IgD-negative memory B cell (primary cell): Measurements from ENCODE around the gene DAW1. TPM values are rescaled to one million over a fixed set of nuclear protein-coding genes. Genes with fewer than 3 reads are reported as not detected.

ENCODE experiments used
- H3K27ac Mint-ChIP-seq, 3 donors: one replicate each; pipeline ENCODE4 v1.8.0; 2020 to 2022; ENCODE audit warnings: mild to moderate bottlenecking in 3 of 3, mixed read lengths in 3 of 3, moderate library complexity in 1 of 3
- H3K27me3 Mint-ChIP-seq: one replicate; pipeline ENCODE4 v1.8.0; 2021; ENCODE audit warnings: mixed read lengths
- H3K36me3 Mint-ChIP-seq: one replicate; pipeline ENCODE4 v1.8.0; 2020; ENCODE audit warnings: mild to moderate bottlenecking, mixed read lengths
- H3K4me1 Mint-ChIP-seq, 3 donors: one replicate each; pipeline ENCODE4 v1.8.0; 2020 to 2022; ENCODE audit warnings: mixed read lengths in 3 of 3, mild to moderate bottlenecking in 1 of 3
- H3K4me3 Mint-ChIP-seq, 4 donors: one replicate each; pipeline ENCODE4 v1.8.0; 2020 to 2022; ENCODE audit warnings: mild to moderate bottlenecking in 4 of 4, mixed read lengths in 4 of 4, moderate library complexity in 3 of 4
- H3K9me3 Mint-ChIP-seq, 3 donors: one replicate each; pipeline ENCODE4 v1.8.0; 2020 to 2021; ENCODE audit warnings: mixed read lengths in 3 of 3, mild to moderate bottlenecking in 1 of 3
- polyA plus RNA-seq: library from polyadenylated mRNA; unstranded; fragments of 300-500 nt; fragmentation: Illumina TruSeq; gene quantifications from one replicate; pipeline ENCODE4 v1.2.3, GENCODE V29; 2021

Gene DAW1
- polyA plus RNA-seq, 1 donor from 2014 or later: not detected

GRCh38 chr2:227849906-227850305 is 21.5 kb upstream of the DAW1 start:
- Mint-ChIP-seq H3K4me3 (no peak overlapping the region), H3K27ac (no peak overlapping the region)

GRCh38 chr2:227853204-227853629 is 18.2 kb upstream of the DAW1 start:
- H3K4me3 Mint-ChIP-seq: no peak overlapping the region
- H3K27me3 Mint-ChIP-seq: peaks cover 12% of the 10 kb centered on the region
- no peaks in the 10 kb centered on the region for H3K36me3 Mint-ChIP-seq
- peaks cover 0 to 2% (median 0%) of the 10 kb centered on the region in 3 donors for H3K4me1 Mint-ChIP-seq
- no peak overlapping the region for H3K27ac Mint-ChIP-seq
- H3K9me3 Mint-ChIP-seq: peaks cover 0 to 2% (median 0%) of the 10 kb centered on the region in 3 donors

More at GRCh38 chr2:227849906-227850305, 21.5 kb upstream of the DAW1 start:
- H3K36me3 Mint-ChIP-seq: no peaks in the 10 kb centered on the region
- peaks cover 0 to 3% (median 0%) of the 10 kb centered on the region in 3 donors for H3K9me3 Mint-ChIP-seq
- peaks cover 0 to 4% (median 4%) of the 10 kb centered on the region in 3 donors for H3K4me1 Mint-ChIP-seq
- peaks cover 5% of the 10 kb centered on the region for H3K27me3 Mint-ChIP-seq

GRCh38 chr2:227853765-227854271 is 17.6 kb upstream of the DAW1 start:
- Mint-ChIP-seq H3K4me1 (no peaks in the 10 kb centered on the region), H3K9me3 (peaks cover 0 to 2% (median 0%) of the 10 kb centered on the region in 3 donors), H3K27me3 (peaks cover 12% of the 10 kb centered on the region), H3K36me3 (no peaks in the 10 kb centered on the region), H3K27ac (no peak overlapping the region), H3K4me3 (no peak overlapping the region)

- no peak overlapping the region for H3K27ac Mint-ChIP-seq
- no peaks in the 10 kb centered on the region for H3K4me1 Mint-ChIP-seq
- no peak overlapping the region for H3K4me3 Mint-ChIP-seq
- peaks cover 0 to 2% (median 0%) of the 10 kb centered on the region in 3 donors for H3K9me3 Mint-ChIP-seq
- H3K27me3 Mint-ChIP-seq: peaks cover 12% of the 10 kb centered on the region
- no peaks in the 10 kb centered on the region for H3K36me3 Mint-ChIP-seq
Measured at GRCh38 chr2:227855440-227855839, 16.0 kb upstream of the DAW1 start.

- Mint-ChIP-seq H3K9me3 (peaks cover 0 to 2% (median 0%) of the 10 kb centered on the region in 3 donors), H3K27me3 (peaks cover 12% of the 10 kb centered on the region), H3K4me1 (no peaks in the 10 kb centered on the region), H3K4me3 (no peak overlapping the region), H3K27ac (no peak overlapping the region), H3K36me3 (no peaks in the 10 kb centered on the region)
Measured at GRCh38 chr2:227856697-227857096, 14.7 kb upstream of the DAW1 start.

- H3K27ac Mint-ChIP-seq: no peak overlapping the region
- no peaks in the 10 kb centered on the region for H3K9me3 Mint-ChIP-seq
- no peak overlapping the region for H3K4me3 Mint-ChIP-seq
- no peaks in the 10 kb centered on the region for H3K4me1 Mint-ChIP-seq
- no peaks in the 10 kb centered on the region for H3K36me3 Mint-ChIP-seq
- peaks cover 6% of the 10 kb centered on the region for H3K27me3 Mint-ChIP-seq
Measured at GRCh38 chr2:227860221-227860641, 11.2 kb upstream of the DAW1 start.

- no peak overlapping the region for H3K4me3 Mint-ChIP-seq
- no peaks in the 10 kb centered on the region for H3K9me3 Mint-ChIP-seq
- H3K36me3 Mint-ChIP-seq: no peaks in the 10 kb centered on the region
- peaks cover 6% of the 10 kb centered on the region for H3K27me3 Mint-ChIP-seq
- H3K4me1 Mint-ChIP-seq: no peaks in the 10 kb centered on the region
- no peak overlapping the region for H3K27ac Mint-ChIP-seq
Measured at GRCh38 chr2:227861011-227861410, 10.4 kb upstream of the DAW1 start.

- Mint-ChIP-seq H3K27ac (no peak overlapping the region), H3K4me1 (no peaks in the 10 kb centered on the region), H3K4me3 (no peak overlapping the region), H3K36me3 (no peaks in the 10 kb centered on the region), H3K9me3 (no peaks in the 10 kb centered on the region), H3K27me3 (no peaks in the 10 kb centered on the region)
Measured at GRCh38 chr2:227862227-227862740, 9.1 kb upstream of the DAW1 start.

- H3K27me3 Mint-ChIP-seq: no peaks in the 10 kb centered on the region
- H3K36me3 Mint-ChIP-seq: no peaks in the 10 kb centered on the region
- H3K4me1 Mint-ChIP-seq: no peaks in the 10 kb centered on the region
- H3K9me3 Mint-ChIP-seq: no peaks in the 10 kb centered on the region
- H3K27ac Mint-ChIP-seq: no peak overlapping the region
- H3K4me3 Mint-ChIP-seq: no peak overlapping the region
Measured at GRCh38 chr2:227862741-227863588, 8.5 kb upstream of the DAW1 start.

GRCh38 chr2:227864161-227864756 is 7.2 kb upstream of the DAW1 start:
- Mint-ChIP-seq H3K9me3 (no peaks in the 10 kb centered on the region), H3K27me3 (peaks cover 2% of the 10 kb centered on the region), H3K36me3 (no peaks in the 10 kb centered on the region), H3K27ac (no peak overlapping the region), H3K4me3 (no peak overlapping the region), H3K4me1 (no peaks in the 10 kb centered on the region)

GRCh38 chr2:227865291-227865690 is 6.1 kb upstream of the DAW1 start:
- Mint-ChIP-seq H3K9me3 (no peaks in the 10 kb centered on the region), H3K27ac (no peak overlapping the region), H3K27me3 (peaks cover 6% of the 10 kb centered on the region), H3K36me3 (no peaks in the 10 kb centered on the region), H3K4me3 (no peak overlapping the region), H3K4me1 (no peaks in the 10 kb centered on the region)

GRCh38 chr2:227867386-227867785 is 4.0 kb upstream of the DAW1 start:
- no peaks in the 10 kb centered on the region for H3K4me1 Mint-ChIP-seq
- no peak overlapping the region for H3K4me3 Mint-ChIP-seq
- H3K36me3 Mint-ChIP-seq: no peaks in the 10 kb centered on the region
- H3K27ac Mint-ChIP-seq: no peak overlapping the region
- no peaks in the 10 kb centered on the region for H3K9me3 Mint-ChIP-seq
- H3K27me3 Mint-ChIP-seq: peaks cover 10% of the 10 kb centered on the region

- H3K27ac Mint-ChIP-seq: no peak overlapping the region
- no peak overlapping the region for H3K4me3 Mint-ChIP-seq
- H3K36me3 Mint-ChIP-seq: peaks cover 2% of the 10 kb centered on the region
- H3K4me1 Mint-ChIP-seq: no peaks in the 10 kb centered on the region
- H3K9me3 Mint-ChIP-seq: peaks cover 0 to 2% (median 0%) of the 10 kb centered on the region in 3 donors
- H3K27me3 Mint-ChIP-seq: peaks cover 18% of the 10 kb centered on the region
Measured at GRCh38 chr2:227870710-227871374, 589 bp upstream of the DAW1 start.

- Mint-ChIP-seq H3K36me3 (peaks cover 2% of the 10 kb centered on the region), H3K27me3 (peaks cover 18% of the 10 kb centered on the region), H3K4me1 (no peaks in the 10 kb centered on the region), H3K4me3 (no peak overlapping the region), H3K27ac (peak overlapping the region in 1 of 3 donors; percentile 41), H3K9me3 (peaks cover 0 to 2% (median 0%) of the 10 kb centered on the region in 3 donors)
Measured at GRCh38 chr2:227872676-227873075, 1.2 kb downstream of the DAW1 start.

GRCh38 chr2:227876300-227876801 is 4.9 kb downstream of the DAW1 start:
- Mint-ChIP-seq H3K4me1 (no peaks in the 10 kb centered on the region), H3K36me3 (peaks cover 2% of the 10 kb centered on the region), H3K27ac (no peak overlapping the region), H3K9me3 (peaks cover 0 to 2% (median 0%) of the 10 kb centered on the region in 3 donors), H3K4me3 (no peak overlapping the region), H3K27me3 (peaks cover 10% of the 10 kb centered on the region)
